Lung (tissue), 12 donors: ENCODE results near the gene ABCA9. TPM values are rescaled to one million over a fixed set of nuclear protein-coding genes. Genes with fewer than 3 reads are reported as not detected.
A peak's percentile ranks its signal among the peaks of the same experiment; 100 is the strongest.
"Not testable (repeated sequence)": the region's sequence is repeated elsewhere in the genome, so short reads cannot be mapped to it uniquely, and the experiment has no call there.

Source experiments
- ATAC-seq: fragments of 200-7000 bp; cut with Tn5 transposase; one replicate; pipeline ENCODE4 v1.9.1; 2020; ENCODE audit warnings: moderate number of reproducible peaks; ENCODE audit not compliant: insufficient read depth, low FRiP score
- DNase-seq, 3 donors: peaks; one replicate each; pipeline ENCODE4 v3.0.0-alpha.2; 2013 to 2017
- H3K27ac ChIP-seq, 2 donors: one replicate each; pipeline ENCODE4 v1.5.1; 2013; ENCODE audit warnings: mild to moderate bottlenecking in 2 of 2, moderate library complexity in 2 of 2, control low read depth in 1 of 2, inconsistent platforms in 1 of 2, low read depth in 1 of 2, low read length in 1 of 2
- H3K27me3 ChIP-seq, 3 donors: one replicate each; pipeline ENCODE4 v1.5.1; 2013; ENCODE audit warnings: low read length in 2 of 3; ENCODE audit not compliant: control insufficient read depth in 3 of 3, insufficient read depth in 3 of 3
- H3K36me3 ChIP-seq, 4 donors: one replicate each; pipeline ENCODE4 v1.5.1; 2013; ENCODE audit warnings: low read length in 4 of 4, mild to moderate bottlenecking in 1 of 4, moderate library complexity in 1 of 4; ENCODE audit not compliant: control insufficient read depth in 4 of 4, insufficient read depth in 4 of 4
- H3K4me1 ChIP-seq, 5 donors: one replicate each; pipeline ENCODE4 v1.5.1; 2013; ENCODE audit warnings: low read length in 5 of 5, mild to moderate bottlenecking in 2 of 5, moderate library complexity in 1 of 5; ENCODE audit not compliant: control insufficient read depth in 5 of 5, insufficient read depth in 5 of 5
- H3K4me3 ChIP-seq: one replicate; pipeline ENCODE4 v1.5.1; 2013; ENCODE audit warnings: mild to moderate bottlenecking, control low read depth, moderate library complexity
- H3K9ac ChIP-seq, 2 donors: one replicate each; pipeline ENCODE4 v1.5.1; 2013; ENCODE audit warnings: low read length in 2 of 2, control low read depth in 1 of 2; ENCODE audit not compliant: insufficient read depth in 1 of 2
- H3K9me3 ChIP-seq, 4 donors: one replicate each; pipeline ENCODE4 v1.5.1; 2013; ENCODE audit warnings: low read length in 3 of 4, mild to moderate bottlenecking in 1 of 4, moderate library complexity in 1 of 4; ENCODE audit not compliant: control insufficient read depth in 4 of 4, insufficient read depth in 3 of 4
- CTCF ChIP-seq: IDR thresholded peaks from 2 replicates; pipeline ENCODE4 v1.5.1; 2012; ENCODE audit warnings: mild to moderate bottlenecking; ENCODE audit errors: control extremely low read depth, extremely low read depth
- WGBS, 2 donors: extraction: QIAGEN DNeasy Blood & Tissue Kit; methylation state at CpG; one replicate each; pipeline ENCODE4 v1.1.7; 2013; 5-methylcytosine and 5-hydroxymethylcytosine counted together
- polyA plus RNA-seq, 2 donors: library from polyadenylated mRNA; stranded (reverse); fragments of 200-250 nt; gene quantifications; one replicate each; pipeline ENCODE4 v1.2.1, GENCODE V29; 2013
- total RNA-seq, 2 donors: library from RNA; depleted of rRNA in 1 of 2; stranded (reverse); fragments of >200 nt in 1 of 2; gene quantifications; one replicate each; pipeline ENCODE4 v1.2.1, GENCODE V29; 2014 to 2021
- donor health status: control.
- donor health status: control.
- donor health status: Bipolar disorder and iron deficiency.
- donor health status: healthy.
- donor health status: DM: yes; HTN: yes; CAD: no.

ABCA9 gene
- total and polyA plus RNA-seq, 4 donors, result 0.34 to 24.7 (median 2.8) TPM

GRCh38 chr17:69072803-69073256 is 12.1 kb upstream of the ABCA9 start:
- 88 to 89% methylated on average over 1 of the region's 1 CpG for WGBS, 2 donors
- not testable (repeated sequence) for H3K27ac ChIP-seq, H3K9ac ChIP-seq, ATAC-seq, H3K4me3 ChIP-seq, DNase-seq, H3K27me3 ChIP-seq, H3K4me1 ChIP-seq
- Histone ChIP-seq H3K9me3 (peaks cover 0 to 12% (median 0%) of the 10 kb centered on the region in 4 donors), H3K36me3 (peaks cover 0 to 25% (median 7%) of the 10 kb centered on the region in 4 donors)

- H3K9ac ChIP-seq, H3K27me3 ChIP-seq, H3K9me3 ChIP-seq, DNase-seq, H3K4me3 ChIP-seq, ATAC-seq, H3K27ac ChIP-seq, H3K4me1 ChIP-seq: not testable (repeated sequence)
- WGBS, 2 donors, result 81 to 84% methylated on average over 4 of the region's 4 CpGs
- H3K36me3 ChIP-seq, result peaks cover 0 to 16% (median 6%) of the 10 kb centered on the region in 4 donors
These were observed 10.5 kb upstream of the ABCA9 start for GRCh38 chr17:69071233-69071586.

- not testable (repeated sequence) for H3K9me3 ChIP-seq, H3K27me3 ChIP-seq, H3K4me1 ChIP-seq, ATAC-seq, H3K9ac ChIP-seq, H3K4me3 ChIP-seq, H3K27ac ChIP-seq
- WGBS, 2 donors, result 60 to 68% methylated on average over 12 of the region's 12 CpGs
- DNase-seq, result peak in 1 of 3 donors; percentile 9
- peaks cover 0 to 11% (median 4%) of the 10 kb centered on the region in 4 donors for H3K36me3 ChIP-seq
These were observed 9.9 kb upstream of the ABCA9 start for GRCh38 chr17:69070378-69071232.

GRCh38 chr17:69069226-69069750 is 8.6 kb upstream of the ABCA9 start:
- no peak for ATAC-seq
- H3K36me3 ChIP-seq, result peaks cover 0 to 8% (median 4%) of the 10 kb centered on the region in 4 donors
- H3K4me1 ChIP-seq, result peaks cover 0 to 3% (median 0%) of the 10 kb centered on the region in 5 donors
- H3K27me3 ChIP-seq, result no peaks in the 10 kb centered on the region
- H3K27ac ChIP-seq, result no peak overlapping the region
- H3K9ac ChIP-seq, result no peak overlapping the region
- H3K4me3 ChIP-seq, result no peak overlapping the region
- no peak for DNase-seq
- TF ChIP-seq CTCF, result no peak
- peaks cover 0 to 4% (median 0%) of the 10 kb centered on the region in 4 donors for H3K9me3 ChIP-seq
- 94 to 98% methylated on average over 5 of the region's 5 CpGs for WGBS, 2 donors
